Neutrophil (primary cell): ENCODE results near the gene KLF4.

Source experiments
- H3K27ac ChIP-seq: fragments of 200-600 bp; sonication (generic); 2 replicates; pipeline ENCODE4 v1.5.1; 2016; ENCODE audit warnings: mild to moderate bottlenecking, moderate library complexity
- H3K27me3 ChIP-seq: fragments of 200-600 bp; sonication (generic); 2 replicates; pipeline ENCODE4 v1.6.0; 2016; ENCODE audit warnings: mild to moderate bottlenecking
- H3K36me3 ChIP-seq: fragments of 200-600 bp; sonication (generic); 2 replicates; pipeline ENCODE4 v1.5.1; 2017
- H3K4me1 ChIP-seq, 2 experiments: fragments of 200-600 bp in 1 of 2; sonication (generic) in 1 of 2; 1 replicate in 1 of 2; 2 replicates in 1 of 2; pipeline versions ENCODE4 v1.5.1 to v1.6.1; 2013 to 2016; ENCODE audit warnings: low read depth in 1 of 2, low read length in 1 of 2, mild to moderate bottlenecking in 1 of 2, moderate library complexity in 1 of 2; ENCODE audit not compliant: control insufficient read depth in 1 of 2, insufficient read depth in 1 of 2
- H3K4me3 ChIP-seq, 2 experiments: fragments of 200-600 bp in 1 of 2; sonication (generic) in 1 of 2; 1 replicate in 1 of 2; 2 replicates in 1 of 2; pipeline ENCODE4 v1.5.1; 2013 to 2016; ENCODE audit warnings: low read depth in 1 of 2, low read length in 1 of 2, mild to moderate bottlenecking in 1 of 2, moderate library complexity in 1 of 2
- H3K9me3 ChIP-seq: fragments of 200-600 bp; sonication (generic); 2 replicates; pipeline ENCODE4 v1.5.1; 2016
- TF ChIP-seq, protein P1 (sequence below): fragments of 200-600 bp; sonication (generic); IDR thresholded peaks from 2 replicates; pipeline ENCODE4 v1.5.1; 2016; ENCODE audit warnings: antibody characterized with exemption

KLF4 gene

DNA sequence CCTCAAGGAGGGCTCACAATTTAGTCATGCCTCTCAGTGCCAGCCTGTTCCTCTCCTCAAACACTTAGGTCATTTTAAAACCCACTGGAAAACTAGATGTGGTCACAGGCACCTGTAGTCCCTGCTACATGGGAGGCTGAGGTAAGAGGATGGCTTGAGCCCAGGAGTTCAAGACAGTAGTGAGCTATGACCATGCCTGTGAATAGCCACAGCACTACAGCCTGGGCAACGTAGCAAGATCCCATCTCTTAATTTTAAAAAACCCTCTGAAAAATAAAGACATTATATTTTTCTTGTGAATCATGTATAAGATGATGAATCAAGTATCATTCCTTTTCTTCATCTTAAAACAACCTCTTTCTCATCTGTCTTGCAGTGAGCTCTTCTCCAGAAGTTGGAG is 45.8 kb downstream of the KLF4 start:
- Histone ChIP-seq H3K9me3 (no peaks in the 10 kb centered on the region), H3K27ac (no peak overlapping the region), H3K4me1 (no peaks in the 10 kb centered on the region), H3K4me3 (no peak overlapping the region), H3K36me3 (no peaks in the 10 kb centered on the region), H3K27me3 (peaks cover 3% of the 10 kb centered on the region)
- TF ChIP-seq, protein P1, sequence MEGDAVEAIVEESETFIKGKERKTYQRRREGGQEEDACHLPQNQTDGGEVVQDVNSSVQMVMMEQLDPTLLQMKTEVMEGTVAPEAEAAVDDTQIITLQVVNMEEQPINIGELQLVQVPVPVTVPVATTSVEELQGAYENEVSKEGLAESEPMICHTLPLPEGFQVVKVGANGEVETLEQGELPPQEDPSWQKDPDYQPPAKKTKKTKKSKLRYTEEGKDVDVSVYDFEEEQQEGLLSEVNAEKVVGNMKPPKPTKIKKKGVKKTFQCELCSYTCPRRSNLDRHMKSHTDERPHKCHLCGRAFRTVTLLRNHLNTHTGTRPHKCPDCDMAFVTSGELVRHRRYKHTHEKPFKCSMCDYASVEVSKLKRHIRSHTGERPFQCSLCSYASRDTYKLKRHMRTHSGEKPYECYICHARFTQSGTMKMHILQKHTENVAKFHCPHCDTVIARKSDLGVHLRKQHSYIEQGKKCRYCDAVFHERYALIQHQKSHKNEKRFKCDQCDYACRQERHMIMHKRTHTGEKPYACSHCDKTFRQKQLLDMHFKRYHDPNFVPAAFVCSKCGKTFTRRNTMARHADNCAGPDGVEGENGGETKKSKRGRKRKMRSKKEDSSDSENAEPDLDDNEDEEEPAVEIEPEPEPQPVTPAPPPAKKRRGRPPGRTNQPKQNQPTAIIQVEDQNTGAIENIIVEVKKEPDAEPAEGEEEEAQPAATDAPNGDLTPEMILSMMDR: no peak

DNA sequence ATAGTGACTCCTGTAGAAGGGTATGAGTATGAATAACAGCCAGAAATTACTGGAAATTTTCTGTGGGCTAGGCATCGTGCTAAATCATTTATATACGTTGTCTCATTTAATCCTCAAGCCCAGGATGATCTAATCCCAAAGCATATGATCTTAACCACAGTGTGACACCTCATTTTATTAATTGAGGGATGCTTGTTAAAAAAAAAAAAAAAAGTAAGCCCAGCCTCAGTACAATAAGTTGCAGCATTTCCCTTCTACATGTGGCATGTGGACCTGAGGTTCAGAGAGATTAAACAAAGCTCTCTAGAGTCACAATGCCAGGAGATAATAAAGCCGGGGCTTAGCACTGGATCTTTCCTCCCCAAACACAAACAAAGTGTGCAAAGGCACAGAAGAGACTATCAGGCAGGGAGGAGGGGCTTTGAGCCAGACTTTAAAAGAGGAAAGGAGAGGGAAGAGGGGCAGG is 49.5 kb downstream of the KLF4 start:
- no peak overlapping the region for H3K27ac ChIP-seq
- peaks cover 3% of the 10 kb centered on the region for H3K27me3 ChIP-seq
- H3K9me3 ChIP-seq: no peaks in the 10 kb centered on the region
- TF ChIP-seq, protein P1: no peak
- no peak overlapping the region for H3K4me3 ChIP-seq
- H3K36me3 ChIP-seq: no peaks in the 10 kb centered on the region
- H3K4me1 ChIP-seq: peaks cover 6 to 10% of the 10 kb centered on the region in 2 experiments

DNA sequence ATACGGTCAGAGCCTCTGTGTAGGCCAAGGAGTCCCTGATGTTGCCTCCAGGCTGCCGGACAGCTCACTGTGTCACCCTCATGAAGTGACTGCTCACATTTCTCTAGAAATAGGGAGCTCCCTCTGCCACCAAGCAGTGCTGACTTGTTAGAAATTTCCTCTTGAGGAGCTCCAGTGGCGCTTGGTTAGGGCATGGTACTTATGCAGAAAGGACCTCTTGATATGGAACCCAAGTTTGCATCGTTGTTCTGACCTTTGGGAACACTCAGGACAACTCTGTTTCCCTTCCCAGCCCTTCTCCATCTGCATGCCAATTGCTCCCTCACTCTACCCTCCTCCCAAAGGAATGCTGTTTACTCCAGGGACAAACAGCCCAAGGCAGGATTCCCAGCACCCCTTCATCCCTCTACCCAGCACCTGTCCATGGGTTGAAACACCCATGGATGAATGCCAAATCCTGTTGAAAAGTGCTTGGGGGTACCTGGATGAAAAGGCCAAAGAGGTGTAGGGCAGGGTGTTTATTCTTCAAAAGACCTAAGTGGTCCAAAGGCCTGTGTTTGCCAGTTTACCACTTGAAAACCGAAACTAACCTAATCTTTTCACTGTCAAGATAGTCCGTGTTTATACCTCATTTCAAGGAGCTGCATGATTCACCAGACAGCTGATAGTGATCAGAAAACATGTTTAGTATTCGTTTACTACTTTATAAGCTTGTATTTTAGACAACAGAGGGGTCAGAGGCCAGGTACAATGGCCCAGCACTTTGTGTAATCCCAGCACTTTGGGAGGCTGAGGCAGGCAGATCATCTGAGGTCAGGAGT is 51.1 kb downstream of the KLF4 start:
- H3K4me3 ChIP-seq: no peak overlapping the region
- H3K27me3 ChIP-seq: peaks cover 4% of the 10 kb centered on the region
- H3K36me3 ChIP-seq: no peaks in the 10 kb centered on the region
- TF ChIP-seq, protein P1: no peak
- peaks cover 6 to 10% of the 10 kb centered on the region in 2 experiments for H3K4me1 ChIP-seq
- no peak overlapping the region for H3K27ac ChIP-seq
- H3K9me3 ChIP-seq: no peaks in the 10 kb centered on the region

DNA sequence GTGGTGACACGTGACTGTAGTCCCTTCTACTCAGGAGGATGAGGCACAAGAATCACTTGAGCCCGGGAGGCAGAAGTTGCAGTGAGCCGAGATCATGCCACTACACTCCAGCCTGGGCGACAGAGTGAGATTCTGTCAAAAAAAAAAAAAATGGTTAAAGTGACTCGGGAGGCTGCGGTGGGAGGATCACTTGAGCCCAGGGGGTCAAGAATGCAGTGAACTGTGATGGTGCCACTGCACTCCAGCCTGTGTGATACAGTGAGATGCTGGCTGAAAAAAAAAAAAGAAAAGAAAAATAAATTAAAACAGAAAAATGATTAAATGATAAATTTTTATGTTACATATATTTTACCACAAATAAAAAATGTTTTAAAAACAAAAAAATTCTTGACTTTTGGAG is 51.9 kb downstream of the KLF4 start:
- Histone ChIP-seq H3K27ac (no peak overlapping the region), H3K9me3 (no peaks in the 10 kb centered on the region), H3K27me3 (peaks cover 7% of the 10 kb centered on the region), H3K4me3 (no peak overlapping the region), H3K36me3 (no peaks in the 10 kb centered on the region), H3K4me1 (peaks cover 6 to 10% of the 10 kb centered on the region in 2 experiments)
- TF ChIP-seq, protein P1: no peak

DNA sequence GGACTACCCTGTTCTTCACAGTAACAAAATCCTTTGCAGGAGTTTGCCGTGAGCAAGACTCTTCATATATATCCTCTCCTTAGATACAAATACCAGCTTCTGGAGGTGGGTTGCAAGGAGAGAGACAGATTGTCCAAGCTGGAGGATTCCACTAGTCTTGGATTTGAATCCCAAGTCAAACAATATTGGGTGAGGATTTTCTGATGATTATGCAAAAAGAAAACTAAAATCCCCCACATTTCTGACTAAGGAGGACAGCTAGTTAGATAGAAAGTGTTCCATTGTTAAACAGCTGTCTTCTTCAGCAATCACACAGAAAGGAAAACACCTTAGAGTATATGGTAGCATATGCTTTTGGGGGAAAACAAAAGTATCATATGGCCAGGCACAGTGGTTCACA is 54.2 kb downstream of the KLF4 start:
- TF ChIP-seq, protein P1: no peak
- H3K9me3 ChIP-seq: no peaks in the 10 kb centered on the region
- peaks cover 6 to 10% of the 10 kb centered on the region in 2 experiments for H3K4me1 ChIP-seq
- H3K36me3 ChIP-seq: no peaks in the 10 kb centered on the region
- no peak overlapping the region for H3K4me3 ChIP-seq
- no peak overlapping the region for H3K27ac ChIP-seq
- peaks cover 7% of the 10 kb centered on the region for H3K27me3 ChIP-seq
